Liver (tissue), 3 donors: ENCODE measurements around the gene WWOX.

ENCODE experiments used
- ATF3 ChIP-seq: IDR thresholded peaks from 2 replicates; pipeline ENCODE4 v1.6.1; 2016; ENCODE audit warnings: antibody characterized with exemption
- GABPA ChIP-seq, 2 donors: IDR thresholded peaks in 1 of 2; conservative IDR thresholded peaks in 1 of 2; 2 replicates each; pipeline ENCODE4 v1.6.1; 2016; ENCODE audit warnings: antibody characterized with exemption in 2 of 2, mild to moderate bottlenecking in 1 of 2, moderate library complexity in 1 of 2
- JUND ChIP-seq, 2 donors: IDR thresholded peaks; 2 replicates each; pipeline ENCODE4 v1.6.1; 2016; ENCODE audit warnings: antibody characterized with exemption in 2 of 2
- MAX ChIP-seq: IDR thresholded peaks from 2 replicates; pipeline ENCODE4 v1.6.1; 2016; ENCODE audit warnings: antibody characterized with exemption
- NR2F2 ChIP-seq: IDR thresholded peaks from 2 replicates; pipeline ENCODE4 v1.6.1; 2016; ENCODE audit warnings: antibody characterized with exemption
- YY1 ChIP-seq: IDR thresholded peaks from 2 replicates; pipeline ENCODE4 v1.6.1; 2016; ENCODE audit warnings: antibody characterized with exemption, mild to moderate bottlenecking
- ZBTB33 ChIP-seq: IDR thresholded peaks from 2 replicates; pipeline ENCODE4 v1.6.1; 2016; ENCODE audit warnings: antibody characterized with exemption
- TF ChIP-seq, protein P1 (sequence below): fragments of 150-350 bp; IDR thresholded peaks from 2 replicates; pipeline ENCODE4 v1.5.1; 2017; ENCODE audit warnings: improper control_type of control experiment, low read depth, low read length; ENCODE audit not compliant: missing input control
- donor health status: healthy.
- donor health status: healthy.

DNA sequence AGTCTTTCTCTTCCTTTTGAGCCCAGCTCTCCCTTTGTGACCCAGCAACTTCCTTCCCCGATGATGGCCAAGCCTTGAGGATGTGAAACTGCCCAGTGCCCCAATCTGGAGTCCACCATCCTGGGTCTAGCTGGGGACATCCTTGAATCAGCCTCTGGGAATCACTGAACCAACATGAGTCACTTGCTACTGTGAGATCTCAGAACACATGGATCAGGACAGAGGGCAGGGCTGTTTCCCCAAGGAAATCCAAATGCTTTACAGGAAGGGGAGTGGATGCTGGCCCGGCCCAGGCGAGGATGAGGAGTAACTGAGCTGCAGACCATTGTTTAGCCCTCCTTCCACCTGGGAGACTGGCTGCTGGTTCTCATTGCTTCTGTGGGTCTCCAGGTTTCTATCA, 547.6 kb downstream of the WWOX start:
- TF ChIP-seq YY1 (no peak), NR2F2 (no peak), JUND (IDR thresholded peaks at IDR 0.05) (no peak), MAX (no peak), GABPA (IDR thresholded peaks at IDR 0.05 in 1 of 2, conservative IDR thresholded peaks at IDR 0.05 in 1 of 2) (no peak), ATF3 (no peak), ZBTB33 (no peak)
- TF ChIP-seq, protein P1, sequence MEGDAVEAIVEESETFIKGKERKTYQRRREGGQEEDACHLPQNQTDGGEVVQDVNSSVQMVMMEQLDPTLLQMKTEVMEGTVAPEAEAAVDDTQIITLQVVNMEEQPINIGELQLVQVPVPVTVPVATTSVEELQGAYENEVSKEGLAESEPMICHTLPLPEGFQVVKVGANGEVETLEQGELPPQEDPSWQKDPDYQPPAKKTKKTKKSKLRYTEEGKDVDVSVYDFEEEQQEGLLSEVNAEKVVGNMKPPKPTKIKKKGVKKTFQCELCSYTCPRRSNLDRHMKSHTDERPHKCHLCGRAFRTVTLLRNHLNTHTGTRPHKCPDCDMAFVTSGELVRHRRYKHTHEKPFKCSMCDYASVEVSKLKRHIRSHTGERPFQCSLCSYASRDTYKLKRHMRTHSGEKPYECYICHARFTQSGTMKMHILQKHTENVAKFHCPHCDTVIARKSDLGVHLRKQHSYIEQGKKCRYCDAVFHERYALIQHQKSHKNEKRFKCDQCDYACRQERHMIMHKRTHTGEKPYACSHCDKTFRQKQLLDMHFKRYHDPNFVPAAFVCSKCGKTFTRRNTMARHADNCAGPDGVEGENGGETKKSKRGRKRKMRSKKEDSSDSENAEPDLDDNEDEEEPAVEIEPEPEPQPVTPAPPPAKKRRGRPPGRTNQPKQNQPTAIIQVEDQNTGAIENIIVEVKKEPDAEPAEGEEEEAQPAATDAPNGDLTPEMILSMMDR, result no peak
